Renal cortical epithelial cell (primary cell): Measurements from ENCODE around the gene CFAP74. TPM values are rescaled to one million over a fixed set of nuclear protein-coding genes. Genes with fewer than 3 reads are reported as not detected.

ENCODE experiments used
- DNase-seq: peaks from one replicate; pipeline ENCODE4 v3.0.0-alpha.2; 2011; ENCODE audit warnings: low read depth
- total RNA-seq: library from RNA; depleted of rRNA; stranded (reverse); fragments of >200 nt; gene quantifications from 2 replicates; pipeline ENCODE4 v1.2.3, GENCODE V29; 2014

The CFAP74 gene
- total RNA-seq, 1 donor from 2014 or later = not detected

DNA sequence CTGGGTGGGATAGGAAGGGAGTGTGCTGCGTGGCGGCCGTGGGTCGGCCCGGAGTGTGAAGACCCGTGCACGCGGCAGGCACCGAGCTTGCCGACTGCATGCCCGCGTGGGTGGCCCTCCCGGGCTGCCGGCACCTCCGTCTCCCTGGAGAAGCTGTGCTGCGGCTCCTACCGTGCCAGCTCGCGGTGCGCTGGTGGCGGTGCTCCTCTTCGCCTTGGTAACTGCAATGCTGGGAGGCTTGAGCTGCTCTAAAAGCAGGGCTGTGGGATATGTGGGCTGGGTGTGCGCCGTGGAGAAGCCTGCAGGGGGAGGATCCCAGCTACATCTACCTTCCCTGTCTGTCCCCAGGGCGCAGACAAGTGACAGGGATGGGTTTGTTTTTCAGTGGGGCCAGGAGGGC, 18.0 kb upstream of the CFAP74 start:
- DNase-seq = no peak

GRCh38 chr1:2020310-2020655, 16.7 kb upstream of the CFAP74 start:
- DNase-seq = no peak

- DNase-seq = no peak
Measured at GRCh38 chr1:2019571-2020309, 16.2 kb upstream of the CFAP74 start.

DNA sequence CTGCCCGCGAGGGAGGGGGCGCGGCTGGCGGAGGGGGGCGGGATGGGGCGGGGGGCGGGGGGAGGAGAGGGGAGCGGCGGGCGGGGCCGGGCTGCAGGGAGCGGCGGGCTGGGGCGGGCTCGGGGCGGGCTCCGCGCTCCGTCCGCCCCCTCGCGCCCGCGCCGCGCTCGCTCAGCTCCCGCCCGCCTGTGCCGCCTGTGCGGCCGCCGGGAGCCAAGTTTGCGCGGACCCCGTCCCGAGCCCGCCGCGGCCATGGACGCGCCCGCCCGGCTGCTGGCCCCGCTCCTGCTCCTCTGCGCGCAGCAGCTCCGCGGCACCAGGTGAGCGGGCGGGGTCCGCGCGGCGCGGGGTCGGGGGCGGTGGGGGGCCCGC, 15.6 kb upstream of the CFAP74 start, which contains the start of gene GABRD:
GABRD (plus strand) TSS at position 174 of the 372 bp plus-strand sequence; CDS start at position 253, 79 bp downstream.
- DNase-seq = no peak

DNA sequence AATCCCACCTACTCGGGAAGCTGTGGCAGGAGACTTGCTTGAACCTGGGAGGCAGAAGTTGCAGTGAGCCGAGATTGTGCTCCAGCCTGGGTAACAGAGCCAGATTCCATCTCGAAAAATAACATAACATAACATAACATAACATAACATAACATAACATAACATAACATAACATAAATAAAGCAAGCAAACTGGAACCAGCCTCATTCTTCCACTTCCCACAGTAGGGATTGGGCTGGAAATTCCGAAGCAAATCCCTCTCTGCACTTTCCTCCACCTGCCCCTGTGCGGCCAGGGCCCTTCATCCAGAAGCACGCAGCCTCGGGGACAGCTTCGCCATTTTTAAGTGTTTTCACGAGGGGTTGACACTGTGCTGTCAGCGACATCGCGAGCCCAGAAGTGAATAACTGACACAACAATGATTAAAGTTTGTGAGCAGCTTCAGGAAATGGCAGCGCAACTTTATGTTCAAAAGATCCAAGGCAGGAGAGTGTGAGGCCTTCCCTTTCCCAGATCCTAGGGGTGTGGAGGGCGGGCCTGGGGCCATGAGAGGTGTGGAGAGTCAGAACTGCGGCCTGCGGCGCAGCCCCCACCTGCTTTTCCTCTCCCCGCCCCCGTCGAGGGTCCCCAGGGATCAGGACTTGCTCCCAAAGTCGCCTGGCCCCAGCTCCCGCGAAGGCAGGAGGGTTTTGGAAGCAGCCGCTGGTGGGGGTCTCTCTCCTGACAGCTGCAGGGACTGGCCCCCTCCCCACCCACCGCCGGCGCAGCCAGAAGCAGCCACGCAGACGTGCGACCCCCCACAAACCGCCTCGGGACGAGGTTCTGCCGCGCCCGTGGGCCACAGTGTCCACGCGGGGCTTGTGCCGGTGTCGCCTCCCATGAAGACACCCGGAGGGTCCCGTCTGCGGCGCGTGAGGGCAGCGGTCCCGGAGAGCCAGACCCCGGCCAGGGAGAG, 14.9 kb upstream of the CFAP74 start:
- no peak for DNase-seq

- DNase-seq = no peak
Measured at GRCh38 chr1:2016123-2016522, 12.5 kb upstream of the CFAP74 start.

DNA sequence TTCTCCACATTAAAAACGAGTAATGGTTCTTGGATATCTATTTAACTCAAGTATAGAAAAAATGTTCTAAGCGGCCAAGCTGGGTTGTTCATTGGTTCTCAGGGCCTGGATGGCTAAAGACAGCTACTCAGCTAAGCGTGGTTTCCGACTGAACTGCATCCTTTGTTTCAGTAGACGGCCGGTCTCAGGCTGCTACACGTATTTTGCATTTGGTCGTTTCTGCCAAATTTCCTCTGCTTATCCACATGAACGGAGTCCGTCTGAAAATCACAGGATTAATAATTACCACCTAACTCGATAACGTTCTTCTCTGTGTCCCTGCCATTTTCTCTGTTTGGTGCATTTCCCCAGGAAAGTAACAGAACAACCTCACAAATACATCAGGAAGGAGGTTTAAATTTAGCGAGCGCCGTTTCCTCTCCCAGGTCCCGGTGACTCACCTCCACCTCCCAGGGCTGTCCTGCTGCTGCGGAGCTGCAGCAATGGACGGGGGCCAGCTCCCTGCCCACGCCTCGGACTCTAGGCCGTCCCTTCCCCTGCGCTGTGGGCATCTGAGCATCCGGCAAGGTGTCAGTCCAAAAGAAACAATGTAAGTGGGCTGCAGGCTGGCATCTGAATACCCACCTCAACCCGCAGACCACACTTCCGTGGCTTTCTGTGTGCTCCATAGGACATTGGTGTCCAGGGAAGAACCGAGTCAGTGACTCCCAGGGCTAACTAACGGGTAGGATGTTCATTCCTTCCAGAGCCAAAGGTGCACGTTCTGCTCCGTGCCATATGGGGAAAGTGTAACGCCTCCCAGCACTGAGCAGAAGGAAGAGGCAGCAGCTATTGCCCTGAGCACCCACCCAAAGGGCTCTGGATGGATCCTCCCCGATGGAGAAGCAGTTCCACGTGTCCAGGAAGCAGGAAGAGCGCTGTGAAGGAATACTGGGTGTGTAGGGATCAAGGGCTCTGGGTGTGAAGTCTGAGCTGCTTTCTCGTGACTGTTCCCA, 11.5 kb upstream of the CFAP74 start:
- DNase-seq = peak; percentile 3

GRCh38 chr1:2014181-2014580, 10.6 kb upstream of the CFAP74 start:
- no peak for DNase-seq

DNA sequence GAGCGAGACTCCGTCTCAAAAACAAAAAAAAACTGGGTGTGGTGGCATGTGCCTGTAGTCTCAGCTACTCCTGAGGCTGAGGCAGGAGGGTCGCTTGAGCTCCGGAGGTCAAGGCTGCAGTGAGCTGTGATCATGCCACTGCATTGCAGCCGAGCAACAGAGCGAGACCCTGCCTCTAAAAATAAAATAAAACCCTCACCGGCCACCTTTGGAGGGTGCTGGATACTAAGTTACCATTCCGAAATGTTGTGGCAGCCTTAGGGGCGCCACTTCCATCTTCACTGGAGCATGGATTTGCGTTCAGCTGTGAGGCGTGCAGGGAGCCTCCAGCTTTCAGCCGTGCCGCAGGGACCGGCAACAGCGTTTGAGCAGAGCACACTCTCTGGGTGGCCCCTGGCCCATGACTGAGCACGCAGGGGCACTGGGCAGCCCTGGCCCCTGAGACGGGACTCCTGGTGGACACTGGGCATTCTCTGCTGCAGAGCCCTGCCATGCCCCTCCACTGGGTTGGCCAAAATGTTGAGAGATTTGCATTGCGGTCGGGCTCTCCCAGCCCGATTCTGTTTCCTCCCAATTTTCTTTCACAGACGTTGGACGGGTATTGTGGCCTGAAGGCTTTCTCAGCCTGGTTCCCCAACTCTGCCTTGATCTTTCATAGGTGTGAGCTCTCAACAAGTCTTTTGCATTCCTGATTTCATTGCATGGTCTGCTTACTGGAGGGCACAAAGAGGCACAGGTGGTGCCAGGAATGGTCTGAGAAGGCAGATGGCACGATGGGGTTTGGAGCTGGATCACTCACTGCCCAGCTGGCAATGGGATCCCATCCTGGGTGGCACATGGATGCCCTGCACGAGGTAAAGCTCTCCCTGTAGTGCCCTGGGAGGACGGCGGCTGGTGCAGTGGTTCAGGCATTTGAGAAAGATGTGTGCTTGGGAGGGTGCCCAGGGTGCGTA, 5.8 kb upstream of the CFAP74 start:
- DNase-seq = no peak

DNA sequence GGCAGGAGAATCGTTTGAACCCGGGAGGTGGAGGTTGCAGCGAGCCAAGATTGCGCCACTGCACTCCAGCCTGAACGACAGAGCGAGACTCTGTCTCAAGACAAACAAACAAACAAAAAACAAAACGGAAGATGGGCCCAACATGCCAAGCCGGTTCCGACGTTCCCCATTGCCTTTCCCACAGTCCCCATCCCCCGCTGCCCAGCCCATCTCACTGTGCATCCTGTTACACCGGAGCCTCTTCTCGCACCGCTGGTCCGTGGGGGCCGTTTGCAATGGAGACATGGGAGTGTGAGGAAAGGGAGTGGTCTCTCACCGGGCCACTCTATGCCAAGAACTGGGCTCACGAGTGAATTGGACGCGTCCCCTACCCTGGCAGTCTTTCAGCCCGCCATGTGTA, 1.3 kb upstream of the CFAP74 start:
- DNase-seq = no peak

GRCh38 chr1:2001773-2002411, 1.7 kb downstream of the CFAP74 start:
- DNase-seq = no peak

GRCh38 chr1:2000850-2001249, 2.7 kb downstream of the CFAP74 start:
- DNase-seq = no peak

DNA sequence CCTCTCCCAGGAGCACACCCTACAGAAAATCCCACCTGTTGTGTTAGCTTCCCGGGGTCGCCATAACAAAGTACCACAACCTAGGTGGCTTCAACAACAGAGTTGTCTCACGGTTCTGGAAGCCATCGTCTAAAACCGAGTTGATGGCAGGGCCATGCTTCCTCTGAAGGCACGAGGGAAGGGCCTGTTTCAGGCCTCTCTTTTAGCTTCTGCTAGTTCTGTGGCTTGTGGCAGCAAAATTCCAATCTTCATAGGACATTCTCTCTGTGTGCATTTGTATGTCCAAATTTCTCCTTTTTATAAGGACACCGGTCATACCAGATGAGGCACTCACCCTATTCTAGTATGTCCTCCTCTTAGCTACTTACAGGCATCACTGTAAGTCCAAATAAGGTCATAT, 3.2 kb downstream of the CFAP74 start:
- DNase-seq = no peak

DNA sequence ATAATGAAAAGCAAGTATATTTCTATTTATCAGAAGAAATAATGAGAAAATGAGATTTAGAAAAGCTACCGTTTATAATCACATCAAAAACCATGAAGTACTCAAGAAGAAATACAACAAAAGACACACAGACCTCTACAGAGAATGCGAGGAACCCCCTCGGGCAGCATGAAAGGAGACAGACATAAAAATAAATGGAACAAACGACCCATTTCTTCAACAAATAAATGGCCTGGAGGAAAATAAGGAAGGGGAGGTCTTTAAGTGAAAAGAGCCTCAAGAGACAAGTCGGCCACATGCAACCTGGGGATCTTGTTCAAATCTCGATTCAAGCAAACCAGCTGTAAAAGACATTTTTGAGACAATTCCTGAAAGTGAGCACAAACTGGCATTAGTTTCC, 6.0 kb downstream of the CFAP74 start:
- no peak for DNase-seq

- DNase-seq = no peak
Measured at GRCh38 chr1:1996207-1996651, 7.4 kb downstream of the CFAP74 start.

GRCh38 chr1:1994536-1994935, 9.1 kb downstream of the CFAP74 start:
- no peak for DNase-seq

GRCh38 chr1:1990222-1990621, 13.4 kb downstream of the CFAP74 start:
- DNase-seq = no peak

DNA sequence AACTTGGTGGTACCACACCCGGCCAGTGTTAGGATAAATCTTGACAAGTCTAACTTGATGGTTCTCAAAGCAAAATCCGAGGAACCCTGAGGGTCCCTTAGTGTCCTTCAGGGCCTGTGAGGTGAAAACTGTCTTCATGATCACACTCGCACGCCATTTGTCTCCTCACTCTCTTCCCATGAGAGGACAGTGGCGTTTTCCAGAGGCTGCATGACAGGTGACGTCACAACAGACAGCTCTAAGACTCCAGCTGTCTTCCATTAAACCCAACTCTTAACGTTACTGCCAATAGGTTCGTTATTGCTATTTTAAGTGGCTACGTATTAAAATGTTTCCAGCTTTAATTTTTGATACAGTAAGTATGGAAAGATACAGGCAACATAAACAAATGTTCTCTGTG, 13.8 kb downstream of the CFAP74 start:
- no peak for DNase-seq

- DNase-seq = peak; percentile 29
Measured at GRCh38 chr1:1989102-1989542, 14.5 kb downstream of the CFAP74 start.
